HCEC 1CT (cell line): ENCODE data around the gene DMGDH.

ENCODE experiments used
- DNase-seq: peaks from one replicate; pipeline ENCODE4 v3.0.0-alpha.2; 2017

The DMGDH gene

DNA sequence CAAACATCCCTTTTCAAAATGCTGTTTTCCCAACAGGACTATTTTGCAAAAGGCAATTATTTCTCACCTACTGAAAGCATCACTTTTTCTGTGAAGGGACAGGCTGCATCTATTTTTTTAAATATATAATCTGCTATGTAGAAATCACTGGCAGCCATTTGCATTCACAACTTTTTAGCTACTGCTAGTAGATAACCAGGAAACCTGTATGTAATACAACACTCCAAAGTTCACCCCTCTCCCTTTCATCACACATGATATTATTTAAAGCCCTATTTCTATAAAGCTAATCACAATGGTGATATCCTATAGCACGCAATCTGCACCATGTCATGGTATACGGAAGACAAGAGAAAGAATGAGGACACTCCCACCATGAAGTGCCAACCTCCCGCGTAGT is 9.8 kb downstream of the DMGDH start:
- no peak for DNase-seq

GRCh38 chr5:79056847-79057246 is 12.6 kb downstream of the DMGDH start:
- no peak for DNase-seq

DNA sequence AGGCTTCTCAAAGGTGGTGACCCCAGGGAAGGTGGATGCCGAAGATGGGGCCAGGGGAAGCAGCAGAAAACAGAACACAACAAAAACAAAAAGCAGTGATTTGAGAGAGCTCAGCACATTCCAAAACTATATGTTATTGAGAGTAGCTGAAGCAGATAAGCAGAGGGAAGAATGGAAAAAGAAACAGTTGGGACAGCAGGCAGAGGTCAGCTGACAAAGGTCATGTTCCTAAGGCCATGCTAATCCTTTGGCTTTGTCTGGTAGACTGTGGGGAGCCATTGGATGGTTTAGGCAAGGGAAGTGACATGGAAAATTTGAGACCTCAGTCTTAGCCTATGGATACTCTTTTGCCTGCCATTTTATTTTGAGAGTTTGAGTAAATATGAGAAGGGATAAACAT is 14.5 kb downstream of the DMGDH start:
- DNase-seq, result no peak

GRCh38 chr5:79053321-79053720 is 16.2 kb downstream of the DMGDH start:
- no peak for DNase-seq

DNA sequence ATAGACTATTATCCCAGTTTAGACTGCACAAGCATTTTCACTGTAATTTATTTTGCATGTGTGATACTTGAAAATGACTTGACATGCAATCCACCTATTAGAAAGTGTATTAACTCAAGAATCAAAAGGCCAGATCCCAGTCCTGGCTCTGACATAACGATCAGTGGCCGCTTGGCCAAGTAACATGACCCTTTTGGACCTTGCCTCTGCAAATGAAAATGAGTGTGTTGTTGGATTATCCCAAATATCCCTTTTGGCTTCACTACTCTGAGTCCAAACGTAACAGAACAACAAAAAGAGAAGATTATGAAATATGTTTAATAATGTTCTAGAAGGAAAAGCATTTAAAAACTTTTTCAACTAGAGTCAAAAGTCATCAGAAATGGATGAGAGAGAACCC is 19.0 kb downstream of the DMGDH start:
- DNase-seq, result no peak

- DNase-seq, result no peak
These were observed 21.0 kb downstream of the DMGDH start for GRCh38 chr5:79048437-79048836.

DNA sequence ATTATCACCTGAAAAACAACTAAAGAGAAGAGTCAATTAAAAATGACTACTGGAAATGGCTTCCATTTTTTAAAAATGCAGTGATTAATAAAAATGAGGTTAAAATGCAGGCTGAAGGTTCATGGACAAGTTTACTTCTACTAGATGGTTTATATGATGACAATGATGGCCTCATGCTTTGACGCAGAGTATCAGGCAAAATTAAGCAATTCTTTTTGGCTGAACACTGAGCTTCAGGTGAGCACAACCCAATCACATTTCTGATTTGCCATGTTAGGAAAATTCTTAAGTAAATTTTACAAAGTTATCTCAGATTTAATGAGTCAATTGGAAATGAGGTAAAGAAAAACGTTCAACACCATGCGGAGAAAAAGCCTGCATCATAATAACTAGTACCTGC is 22.3 kb downstream of the DMGDH start:
- no peak for DNase-seq

DNA sequence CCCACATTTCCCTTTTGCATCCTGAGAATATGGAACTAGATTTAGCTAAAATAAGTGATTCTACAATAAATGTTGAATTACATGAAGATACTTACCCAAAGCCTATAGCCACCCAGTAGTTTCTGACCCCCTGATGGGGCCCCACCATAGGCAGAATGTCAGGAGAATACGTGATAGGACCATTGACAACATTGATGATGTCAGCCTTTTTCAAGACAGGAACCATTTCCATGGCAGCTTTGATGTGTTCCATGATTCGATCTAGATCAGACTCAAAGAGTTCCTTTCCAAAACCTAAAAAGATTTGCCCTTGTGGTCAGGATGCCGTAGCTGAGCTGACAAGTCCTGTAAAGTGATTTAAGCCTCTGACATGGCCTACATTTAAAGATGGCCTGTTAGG is 27.3 kb downstream of the DMGDH start:
- no peak for DNase-seq

DNA sequence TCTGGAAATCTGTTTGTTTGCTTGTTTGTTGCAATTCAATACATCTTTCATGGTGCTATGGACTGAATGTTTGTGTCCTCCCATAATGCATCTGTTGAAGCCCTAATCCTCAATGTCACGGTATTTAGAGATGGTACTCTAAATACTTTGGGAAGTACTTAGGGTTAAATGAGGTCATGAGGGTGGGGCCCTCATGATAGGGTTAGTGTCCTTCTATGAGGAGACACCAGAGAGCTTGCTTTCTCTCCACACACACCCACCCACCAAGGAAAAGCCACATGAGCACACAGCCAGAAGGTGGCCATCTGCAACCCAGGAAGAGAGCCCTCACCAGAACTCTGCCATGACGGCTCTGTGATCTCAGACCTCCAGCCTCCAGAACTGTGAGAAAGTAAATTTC is 32.7 kb downstream of the DMGDH start:
- no peak for DNase-seq

- DNase-seq, result no peak
These were observed 34.2 kb downstream of the DMGDH start for GRCh38 chr5:79035237-79035636.

DNA sequence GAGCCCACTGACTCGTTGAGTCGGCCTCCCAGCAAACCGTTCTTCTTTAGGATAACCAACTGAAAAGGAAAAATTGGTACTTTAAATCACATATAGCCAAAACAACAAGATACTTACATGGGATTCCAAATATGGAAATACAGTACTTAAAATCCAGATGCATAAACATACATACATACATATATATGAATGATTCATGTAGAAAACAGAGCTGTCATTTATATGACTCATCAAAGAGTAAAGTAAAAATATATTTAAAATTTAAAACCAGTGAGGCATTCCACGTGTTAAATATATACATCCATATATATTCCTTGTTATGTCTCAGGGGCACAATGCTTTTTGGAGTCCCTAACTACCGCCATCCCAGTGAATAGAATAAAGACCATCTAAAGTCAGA is 36.7 kb downstream of the DMGDH start:
- no peak for DNase-seq

DNA sequence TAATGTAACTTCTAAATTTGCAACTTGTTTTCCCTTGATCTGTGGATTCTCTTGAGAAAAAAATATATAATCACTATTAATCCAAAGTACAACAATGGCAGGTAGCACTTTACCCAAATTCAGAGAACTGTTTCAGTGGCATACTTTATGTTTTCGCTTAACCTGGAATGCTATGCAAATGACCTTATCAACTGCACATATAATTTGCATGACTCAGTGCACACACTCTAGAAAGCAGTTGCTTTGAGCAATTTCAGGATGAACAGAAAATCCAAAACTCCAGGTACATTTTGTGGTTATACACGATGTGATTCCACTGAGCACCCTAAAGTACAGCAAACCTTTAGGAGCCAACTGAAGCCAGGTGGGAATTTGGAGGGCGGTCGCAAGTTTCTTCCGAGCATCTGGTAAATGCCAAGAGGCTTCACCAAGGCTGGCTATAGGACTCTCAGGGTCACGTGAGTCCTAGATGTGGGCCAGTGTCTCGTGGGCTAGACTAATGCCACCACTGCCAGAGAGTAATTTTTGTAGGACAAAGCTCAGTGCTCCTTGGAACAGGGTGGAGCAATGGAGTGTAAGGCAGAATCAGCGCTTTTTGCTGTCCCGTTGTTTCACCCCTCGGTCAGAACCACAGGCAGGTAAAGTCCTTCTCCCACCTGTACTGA is 37.3 kb downstream of the DMGDH start:
- no peak for DNase-seq

DNA sequence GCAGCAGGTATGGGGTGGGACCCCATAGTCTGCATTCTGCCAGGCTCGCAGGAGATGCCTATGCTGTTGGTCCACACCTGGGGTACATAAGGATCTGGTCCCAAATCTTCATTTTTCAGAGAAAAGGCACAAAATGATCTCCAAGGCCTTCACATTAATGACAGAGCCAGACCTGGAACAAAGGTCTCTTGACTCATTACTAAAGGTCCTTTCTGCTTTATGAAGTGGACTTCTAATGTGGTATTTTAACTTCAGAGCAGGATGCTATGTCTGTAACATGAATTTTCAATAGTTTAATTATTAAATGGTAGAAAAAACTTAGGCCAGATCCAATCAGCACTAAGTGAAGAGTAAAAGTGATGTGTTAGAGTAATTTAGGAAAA is 38.0 kb downstream of the DMGDH start:
- no peak for DNase-seq

DNA sequence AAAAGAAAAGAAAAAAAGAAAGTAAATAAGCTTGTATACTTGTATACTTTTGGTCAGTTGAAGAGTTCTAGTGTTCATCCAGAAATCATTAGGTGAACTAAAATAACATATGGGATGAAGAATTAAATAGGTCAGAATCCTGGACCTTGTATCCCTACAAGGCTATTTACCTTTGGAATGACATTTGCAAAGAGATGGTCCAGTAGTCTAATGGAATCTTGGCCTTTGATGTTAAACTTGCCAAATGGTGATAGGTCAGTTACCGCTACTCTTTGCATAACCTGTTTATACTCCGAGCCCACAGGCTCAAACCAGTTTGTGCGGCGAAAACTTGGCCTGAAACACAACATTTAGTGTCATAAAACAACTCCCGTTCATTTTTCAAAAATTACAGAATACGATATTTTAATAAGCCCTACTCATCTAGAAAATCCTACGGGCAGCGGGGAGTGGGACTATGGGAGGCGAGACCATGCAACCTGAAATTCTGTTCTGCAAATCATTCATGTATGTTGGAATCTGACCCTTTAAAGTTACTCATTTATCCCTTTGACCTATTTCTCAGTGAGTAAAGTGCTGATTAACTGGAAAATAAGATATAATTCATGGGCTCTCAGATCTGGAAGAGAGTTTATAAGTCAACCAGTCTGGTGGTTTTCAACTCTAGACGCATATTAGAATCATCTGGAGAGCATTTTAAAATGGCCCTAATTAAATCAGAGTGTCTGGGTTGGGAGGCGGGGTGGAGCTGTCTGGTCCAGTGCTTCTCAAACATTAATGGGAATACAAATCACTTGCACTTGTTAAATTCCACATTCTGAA is 38.6 kb downstream of the DMGDH start:
- DNase-seq, result no peak

- DNase-seq, result peak; percentile 39
These were observed 44.4 kb downstream of the DMGDH start for GRCh38 chr5:79025054-79025472.

GRCh38 chr5:79023947-79024346 is 45.5 kb downstream of the DMGDH start:
- DNase-seq, result no peak

- no peak for DNase-seq
These were observed 46.1 kb downstream of the DMGDH start for GRCh38 chr5:79023348-79023747.

GRCh38 chr5:79022771-79023170 is 46.7 kb downstream of the DMGDH start:
- no peak for DNase-seq

DNA sequence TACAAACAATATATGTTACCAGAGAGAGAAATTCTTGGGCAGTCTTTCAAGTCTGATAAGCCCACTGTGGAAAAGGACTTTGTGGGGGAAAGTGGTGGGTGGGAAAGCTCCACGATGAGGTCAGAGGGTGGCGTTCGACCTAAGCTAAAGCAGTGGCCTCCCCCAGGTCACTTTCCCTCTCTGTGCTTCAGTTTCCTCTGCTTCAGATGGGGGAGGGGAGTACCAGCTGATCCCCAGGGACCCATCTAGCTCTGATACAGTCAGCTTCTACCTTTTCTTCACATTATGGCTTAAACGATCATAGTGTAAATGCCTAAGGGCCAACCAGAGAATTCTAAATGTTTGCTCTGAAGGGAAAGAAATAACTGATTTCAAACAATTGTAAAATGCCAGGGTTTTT is 47.7 kb downstream of the DMGDH start:
- DNase-seq, result no peak

DNA sequence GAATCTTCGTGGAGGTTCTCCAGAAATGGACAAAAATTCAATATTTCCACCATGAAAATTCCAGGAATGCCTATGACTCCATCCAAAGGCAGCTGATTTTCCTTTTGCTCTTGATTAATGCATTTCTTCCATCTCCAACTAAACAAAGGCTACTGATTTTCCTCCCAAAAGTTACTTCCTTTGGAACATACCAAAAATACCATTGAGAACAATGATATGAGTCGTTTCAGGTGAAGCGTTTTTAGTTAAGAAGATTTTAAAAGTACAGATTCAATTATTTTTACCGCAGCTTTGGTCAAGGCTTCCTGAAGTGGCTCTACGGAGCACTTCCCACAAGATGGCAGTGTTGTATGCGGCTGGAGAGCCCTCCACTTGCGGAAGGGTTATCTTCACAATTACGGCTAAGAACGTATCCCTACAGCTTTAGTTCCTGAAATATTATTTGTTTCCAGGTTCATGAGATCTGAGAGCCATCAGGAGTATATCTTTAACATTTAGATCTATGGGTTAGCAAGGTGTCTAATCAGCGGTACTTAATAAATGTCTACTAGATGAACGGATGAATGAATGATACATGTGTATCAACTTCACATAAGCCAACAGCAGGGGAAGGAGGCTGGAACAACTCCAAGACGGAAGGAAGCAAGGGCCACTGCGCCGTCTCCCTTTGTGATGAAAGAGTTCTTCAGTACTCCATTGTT is 48.5 kb downstream of the DMGDH start:
- peak; percentile 47 for DNase-seq

DNA sequence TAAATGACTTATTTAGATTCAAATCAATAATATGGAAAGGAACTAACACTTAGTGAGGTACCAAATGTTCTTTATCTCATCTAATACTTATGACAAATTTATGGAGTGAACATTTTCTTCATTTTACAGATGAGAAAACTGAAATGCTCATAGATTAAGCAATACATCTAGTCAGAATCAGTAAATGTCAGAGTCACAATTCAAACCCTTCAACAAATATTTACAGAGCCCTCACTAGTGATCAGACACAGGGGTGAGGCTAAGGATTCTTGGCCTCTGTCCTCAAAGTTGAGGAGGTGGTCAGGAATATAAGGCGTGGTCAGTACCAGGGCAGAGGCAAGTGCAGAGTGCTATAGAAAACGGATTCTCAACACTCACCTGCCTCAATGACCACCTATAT is 54.8 kb downstream of the DMGDH start:
- no peak for DNase-seq

DNA sequence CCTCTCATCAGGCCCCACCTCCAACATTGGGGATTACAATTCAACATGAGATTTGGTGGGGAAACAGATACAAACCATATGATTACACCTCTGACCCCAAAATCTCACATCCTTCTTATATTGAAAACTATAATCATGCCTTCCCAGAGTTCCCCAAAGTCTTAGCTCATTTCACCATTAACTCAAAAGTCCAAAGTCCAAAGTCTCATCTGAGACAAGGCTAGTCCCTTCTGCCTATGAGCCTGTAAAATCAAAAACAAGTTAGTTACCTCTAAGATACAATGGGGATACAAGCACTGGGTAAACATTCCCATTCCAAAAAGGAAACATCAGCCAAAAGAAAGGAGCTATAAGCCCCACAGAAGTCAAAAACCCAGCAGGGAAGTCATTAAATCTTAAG is 57.6 kb downstream of the DMGDH start:
- DNase-seq, result no peak

- peak; percentile 57 for DNase-seq
These were observed 58.1 kb downstream of the DMGDH start for GRCh38 chr5:79011219-79011836.

GRCh38 chr5:79008362-79008761 is 61.1 kb downstream of the DMGDH start:
- no peak for DNase-seq
